Measurements from ENCODE around the gene FIP1L1.

FIP1L1 gene

DNA sequence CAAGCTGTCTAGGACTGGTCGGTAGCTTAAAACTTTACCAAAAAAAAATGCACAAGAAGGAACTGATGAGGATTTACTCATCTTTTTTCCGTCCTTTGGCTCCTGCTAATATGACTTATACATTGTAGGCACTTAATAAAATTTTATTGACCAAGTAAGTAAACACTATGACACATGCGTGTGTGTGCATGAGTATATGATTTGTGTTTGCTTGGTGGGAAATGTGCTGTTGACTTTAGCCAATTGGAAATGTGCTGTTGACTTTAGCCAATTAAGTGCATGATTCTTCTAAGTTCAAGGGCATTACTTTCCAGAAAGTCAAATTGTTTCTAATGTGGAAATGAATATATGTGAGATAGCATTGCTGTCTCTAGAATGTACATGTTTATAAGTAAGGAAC, 78.3 kb downstream of the FIP1L1 start:
- no peaks in the 10 kb centered on the region for H4K20me1 ChIP-seq (ENCODE audit: insufficient read depth, low read length, poor library complexity, severe bottlenecking)
- TF ChIP-seq CTCF (conservative IDR thresholded peaks at IDR 0.05; ENCODE audit: low read length), result no peak
- TF ChIP-seq EZH2phosphoT487 (IDR thresholded peaks at IDR 0.05; ENCODE audit: borderline replicate concordance), result no peak
- H3F3A ChIP-seq (ENCODE audit: low read depth), result no peaks in the 10 kb centered on the region
- H3K4me1 ChIP-seq (ENCODE audit: insufficient read depth, low read length, poor library complexity, severe bottlenecking), result no peaks in the 10 kb centered on the region
- no peak overlapping the region for H3K4me2 ChIP-seq (ENCODE audit: low read depth, low read length, poor library complexity, severe bottlenecking)
- no peak overlapping the region for H3K4me3 ChIP-seq (ENCODE audit: low read length, poor library complexity, severe bottlenecking)
- H3K36me3 ChIP-seq (ENCODE audit: insufficient read depth, low read length), result peaks cover 78% of the 10 kb centered on the region; the same call in 1 of the 2 replicates
- H3K9me2 ChIP-seq (replicated peaks; ENCODE audit: low read depth, low read length), result no peaks in the 10 kb centered on the region
- no peaks in the 10 kb centered on the region for H3K27me3 ChIP-seq (ENCODE audit: insufficient read depth, low read length, poor library complexity, severe bottlenecking)
- no peaks in the 10 kb centered on the region for H3K9me3 ChIP-seq (ENCODE audit: insufficient read depth, low read depth, low read length)
- no peak overlapping the region for H3K9ac ChIP-seq (ENCODE audit: low read depth, low read length, poor library complexity, severe bottlenecking)
- no peaks in the 10 kb centered on the region for H3K79me2 ChIP-seq (ENCODE audit: insufficient read depth, low read length)
- no peak overlapping the region for H2AFZ ChIP-seq (ENCODE audit: low read length)

DNA sequence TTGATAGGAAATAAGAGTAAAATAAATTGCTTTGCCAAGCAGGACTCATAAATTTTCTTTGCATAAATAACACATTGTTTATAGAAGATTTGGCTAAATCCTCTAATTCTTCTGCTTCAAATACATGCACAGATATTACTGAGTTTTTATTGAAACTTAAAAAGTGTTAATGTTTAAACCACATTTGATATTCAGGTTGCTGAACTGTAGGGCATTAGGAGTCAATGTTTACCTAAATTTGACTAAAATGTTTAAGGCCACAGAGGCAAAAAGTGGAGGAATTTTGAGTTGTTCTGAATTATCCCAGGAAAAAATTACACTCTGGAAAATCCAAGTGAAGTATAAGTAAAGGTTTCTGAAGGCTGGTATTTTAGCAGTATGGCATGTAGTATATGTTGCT, 78.7 kb downstream of the FIP1L1 start:
- no peaks in the 10 kb centered on the region for H3K9me3 ChIP-seq (ENCODE audit: insufficient read depth, low read depth, low read length)
- no peaks in the 10 kb centered on the region for H3K4me1 ChIP-seq (ENCODE audit: insufficient read depth, low read length, poor library complexity, severe bottlenecking)
- no peak overlapping the region for H3K4me2 ChIP-seq (ENCODE audit: low read depth, low read length, poor library complexity, severe bottlenecking)
- no peak overlapping the region for H2AFZ ChIP-seq (ENCODE audit: low read length)
- H3K79me2 ChIP-seq (ENCODE audit: insufficient read depth, low read length), result no peaks in the 10 kb centered on the region
- H3F3A ChIP-seq (ENCODE audit: low read depth), result no peaks in the 10 kb centered on the region
- H3K9ac ChIP-seq (ENCODE audit: low read depth, low read length, poor library complexity, severe bottlenecking), result no peak overlapping the region
- H3K4me3 ChIP-seq (ENCODE audit: low read length, poor library complexity, severe bottlenecking), result no peak overlapping the region
- no peaks in the 10 kb centered on the region for H4K20me1 ChIP-seq (ENCODE audit: insufficient read depth, low read length, poor library complexity, severe bottlenecking)
- H3K9me2 ChIP-seq (replicated peaks; ENCODE audit: low read depth, low read length), result no peaks in the 10 kb centered on the region
- peaks cover 82% of the 10 kb centered on the region; the same call in 1 of the 2 replicates for H3K36me3 ChIP-seq (ENCODE audit: insufficient read depth, low read length)
- TF ChIP-seq CTCF (conservative IDR thresholded peaks at IDR 0.05; ENCODE audit: low read length), result no peak
- no peak for TF ChIP-seq EZH2phosphoT487 (IDR thresholded peaks at IDR 0.05; ENCODE audit: borderline replicate concordance)
- no peaks in the 10 kb centered on the region for H3K27me3 ChIP-seq (ENCODE audit: insufficient read depth, low read length, poor library complexity, severe bottlenecking)

DNA sequence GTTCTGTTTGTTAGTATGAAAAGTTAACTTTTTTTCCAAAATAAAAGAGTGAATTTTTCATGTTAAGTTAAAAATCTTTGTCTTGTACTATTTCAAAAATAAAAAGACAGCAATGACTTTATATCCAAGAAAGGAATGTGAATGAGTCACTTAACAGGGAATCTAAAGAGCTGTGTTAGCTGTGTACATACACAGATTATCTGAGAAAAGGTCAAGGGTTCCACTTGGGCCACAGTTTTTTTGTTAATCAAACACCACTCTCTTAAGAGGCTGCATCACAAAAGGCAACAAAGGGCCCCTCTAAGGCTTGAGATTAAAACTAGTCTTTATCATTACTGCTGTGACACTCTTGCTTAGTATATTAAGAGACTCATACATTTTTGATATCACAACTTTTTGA, 82.1 kb downstream of the FIP1L1 start:
- H3F3A ChIP-seq (ENCODE audit: low read depth), result no peaks in the 10 kb centered on the region
- H3K9me2 ChIP-seq (replicated peaks; ENCODE audit: low read depth, low read length), result no peaks in the 10 kb centered on the region
- no peaks in the 10 kb centered on the region for H3K27me3 ChIP-seq (ENCODE audit: insufficient read depth, low read length, poor library complexity, severe bottlenecking)
- TF ChIP-seq EZH2phosphoT487 (IDR thresholded peaks at IDR 0.05; ENCODE audit: borderline replicate concordance) (no peak), CTCF (conservative IDR thresholded peaks at IDR 0.05; ENCODE audit: low read length) (no peak)
- H3K4me1 ChIP-seq (ENCODE audit: insufficient read depth, low read length, poor library complexity, severe bottlenecking), result no peaks in the 10 kb centered on the region
- no peak overlapping the region for H3K4me3 ChIP-seq (ENCODE audit: low read length, poor library complexity, severe bottlenecking)
- H3K4me2 ChIP-seq (ENCODE audit: low read depth, low read length, poor library complexity, severe bottlenecking), result no peak overlapping the region
- H3K9me3 ChIP-seq (ENCODE audit: insufficient read depth, low read depth, low read length), result no peaks in the 10 kb centered on the region
- H2AFZ ChIP-seq (ENCODE audit: low read length), result no peak overlapping the region
- H3K36me3 ChIP-seq (ENCODE audit: insufficient read depth, low read length), result peaks cover 86% of the 10 kb centered on the region; the same call in 1 of the 2 replicates
- H3K79me2 ChIP-seq (ENCODE audit: insufficient read depth, low read length), result no peaks in the 10 kb centered on the region
- H4K20me1 ChIP-seq (ENCODE audit: insufficient read depth, low read length, poor library complexity, severe bottlenecking), result no peaks in the 10 kb centered on the region
- no peak overlapping the region for H3K9ac ChIP-seq (ENCODE audit: low read depth, low read length, poor library complexity, severe bottlenecking)

Measured in Loucy (cell line).